Activated T-helper 1 cell treated with Interleukin-2 at 50 U/mL for 16 hours (primary cell): ENCODE results near the gene NAE1.
"Not testable (repeated sequence)": the region's sequence is repeated elsewhere in the genome, so short reads cannot be mapped to it uniquely, and the experiment has no call there.

Source experiments
- DNase-seq: peaks from one replicate; pipeline ENCODE4 v3.0.0-alpha.2; 2020; ENCODE audit warnings: low read depth

Gene NAE1

DNA sequence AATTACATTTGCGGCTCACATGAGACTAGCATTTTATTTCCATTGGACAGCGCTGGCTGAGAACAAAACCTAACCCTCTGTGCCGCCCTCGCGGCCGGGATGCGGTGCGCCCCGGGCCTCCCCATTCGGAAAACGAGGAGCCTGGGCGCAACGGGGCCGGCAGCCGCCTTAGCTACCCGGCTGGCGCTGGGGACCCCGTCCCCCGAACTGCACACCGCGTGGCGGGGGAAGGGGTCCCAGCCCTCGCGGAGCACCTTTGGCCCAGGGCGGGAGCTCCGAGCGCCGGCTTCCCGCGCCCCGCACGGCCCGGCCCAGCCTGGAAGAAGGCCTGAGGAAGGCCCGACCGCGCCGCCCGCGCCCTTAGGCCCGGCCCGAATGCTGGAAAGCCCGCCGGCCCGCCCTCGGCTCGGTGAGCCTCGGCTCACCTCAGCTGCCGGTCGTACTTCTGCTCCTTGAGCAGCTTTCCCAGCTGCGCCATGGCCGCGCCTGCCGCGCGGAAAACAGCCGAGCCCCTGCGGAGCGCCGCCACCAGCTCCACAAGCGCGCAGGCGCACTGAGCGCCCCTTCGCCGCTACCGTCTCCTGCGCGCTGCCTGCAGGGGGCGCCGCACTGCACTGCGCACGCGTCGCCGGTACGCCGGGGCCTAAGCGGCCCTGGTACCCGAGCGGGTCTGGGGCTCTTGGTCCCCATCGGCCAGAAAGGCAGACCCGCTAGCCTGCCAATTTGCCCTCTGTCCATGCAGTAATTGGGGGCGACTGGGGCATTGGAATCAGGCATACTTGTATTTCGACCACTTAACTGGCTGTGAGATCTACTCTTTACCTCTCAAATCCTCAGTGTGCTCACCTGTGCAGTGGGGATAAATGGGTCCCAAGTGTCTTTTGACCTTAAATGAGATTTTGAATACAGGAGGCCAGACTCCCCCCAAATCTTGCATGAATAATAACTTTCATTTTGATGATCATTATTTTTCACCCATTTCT is at the start of gene NAE1:
TSS of gene NAE1 (minus strand) at position 555 of the 983 bp plus-strand sequence. CDS start at position 478, 77 bp downstream.
- peak; percentile 86 for DNase-seq

DNA sequence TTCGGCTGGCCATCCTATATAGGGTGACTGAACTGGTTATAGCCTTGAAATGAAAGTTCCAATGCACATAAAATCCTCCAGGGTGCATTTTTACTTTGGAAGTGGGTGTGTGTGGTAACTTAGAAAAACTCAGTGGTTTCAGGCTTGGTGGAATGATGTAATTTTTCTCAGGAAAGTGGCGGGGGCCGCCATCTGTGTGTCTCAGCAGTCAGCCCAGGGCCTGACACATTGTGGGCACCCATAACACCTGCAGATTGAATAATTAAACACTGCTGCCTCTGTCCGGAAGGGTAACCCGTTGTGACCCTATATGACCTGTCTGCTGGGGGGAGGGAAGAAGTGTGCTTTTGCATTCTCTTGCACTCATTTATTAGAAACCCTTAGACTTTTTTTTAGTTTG is 47.3 kb upstream of the NAE1 start:
- no peak for DNase-seq

DNA sequence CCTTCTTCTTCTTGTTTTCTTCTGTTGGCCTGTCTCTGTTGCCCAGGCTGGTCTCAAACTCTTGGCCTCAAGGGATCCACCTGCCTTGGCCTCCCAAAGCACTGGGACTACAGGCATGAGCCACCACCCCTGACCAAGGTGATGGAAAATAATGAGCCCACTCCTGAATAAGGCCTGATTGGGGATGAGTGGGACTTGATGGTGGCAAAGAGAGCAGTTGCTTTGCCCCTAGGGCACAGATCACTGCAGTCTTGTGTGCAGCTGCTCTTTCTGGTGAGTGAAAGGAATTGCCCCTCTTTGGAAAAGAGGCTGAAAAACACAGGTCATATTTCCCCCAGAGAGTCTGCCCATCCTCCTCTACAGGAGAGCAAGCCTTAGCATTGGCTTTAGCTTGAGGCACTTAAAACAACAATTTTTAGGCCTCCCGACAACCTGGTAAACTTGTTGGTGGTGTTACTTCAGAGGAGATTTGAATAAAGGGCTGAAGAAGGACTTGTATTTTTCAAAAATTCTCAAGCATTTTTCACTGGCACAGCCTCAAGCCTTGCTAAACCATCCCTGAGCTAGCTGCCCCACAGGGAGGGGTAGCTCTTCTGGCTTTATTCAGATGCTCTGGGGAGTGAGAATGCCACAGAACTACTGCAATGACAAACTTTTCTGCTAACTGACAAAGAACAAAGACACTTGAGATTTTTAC is 43.5 kb upstream of the NAE1 start:
- no peak for DNase-seq

DNA sequence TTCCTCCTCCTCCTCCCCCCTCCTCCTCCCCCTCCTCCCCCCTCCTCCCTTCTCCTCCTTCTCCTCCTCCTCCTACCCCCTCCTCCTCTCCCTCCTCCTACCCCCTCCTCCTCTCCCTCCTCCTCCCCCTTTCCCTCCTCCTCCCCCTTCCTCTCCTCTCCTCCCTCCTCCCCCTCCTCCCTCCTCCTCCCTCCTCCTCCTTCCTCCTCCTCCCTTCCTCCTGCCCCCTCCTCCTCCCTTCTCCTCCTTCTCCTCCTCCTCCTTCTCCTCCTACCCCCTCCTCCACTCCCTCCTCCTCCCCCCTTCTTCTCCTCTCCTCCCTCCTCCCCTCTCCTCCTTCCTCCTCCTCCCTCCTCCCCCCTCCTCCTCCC is 42.9 kb upstream of the NAE1 start:
- DNase-seq, result no peak

DNA sequence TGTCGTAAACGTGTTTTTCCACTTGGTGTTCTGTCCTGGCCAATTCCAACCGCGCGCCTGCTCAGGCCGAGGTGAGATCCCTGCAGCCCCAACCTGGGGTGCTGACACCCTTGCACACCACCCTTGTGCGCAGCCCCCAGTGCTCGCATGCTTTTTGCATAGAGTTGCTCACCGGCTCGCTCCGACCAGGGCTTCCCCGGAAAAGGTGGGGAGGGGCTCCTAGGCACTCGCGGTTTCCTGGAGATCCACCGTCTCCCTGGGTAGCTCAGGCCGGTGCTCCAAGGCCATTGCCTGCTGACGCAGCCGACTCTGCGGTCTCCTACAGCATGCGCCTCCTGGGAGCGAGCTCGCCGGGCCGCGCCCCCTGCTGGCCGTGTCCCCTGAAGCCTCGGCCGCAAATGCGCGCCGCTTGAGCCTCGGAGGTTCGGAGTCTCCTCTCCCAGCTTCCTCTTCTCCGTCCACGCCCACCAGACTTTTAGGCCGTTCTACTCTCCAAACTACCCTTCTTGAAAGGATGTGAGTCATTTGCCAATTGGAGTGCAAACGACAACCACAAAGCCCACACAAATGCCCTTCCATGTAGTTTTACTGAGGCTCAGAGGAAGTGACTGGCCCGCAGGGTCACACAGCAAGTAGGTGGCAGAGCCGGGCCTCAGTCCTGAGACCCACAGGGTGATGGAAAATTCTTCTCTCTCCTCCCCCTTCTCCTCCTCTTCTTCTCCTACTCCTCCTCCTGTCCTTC is 42.3 kb upstream of the NAE1 start:
- DNase-seq, result peak; percentile 80

DNA sequence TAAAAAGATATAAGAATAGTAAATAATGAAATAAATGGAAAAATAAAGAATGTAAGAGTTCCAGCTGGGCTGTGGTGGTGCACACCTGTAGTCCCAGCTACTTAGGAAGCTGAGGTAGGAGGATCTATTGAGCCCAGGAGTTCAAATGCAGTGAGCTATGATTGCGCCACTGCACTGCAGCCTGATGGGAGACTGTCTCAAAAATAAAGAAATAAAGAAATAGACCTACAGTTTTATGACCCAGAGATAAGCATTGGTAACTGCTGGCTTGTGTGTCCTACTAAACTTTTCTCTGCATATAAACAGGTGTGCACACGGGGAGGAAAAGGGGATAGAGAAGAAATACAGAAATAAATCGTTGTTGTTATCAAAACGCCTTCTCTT is 41.8 kb upstream of the NAE1 start:
- no peak for DNase-seq

DNA sequence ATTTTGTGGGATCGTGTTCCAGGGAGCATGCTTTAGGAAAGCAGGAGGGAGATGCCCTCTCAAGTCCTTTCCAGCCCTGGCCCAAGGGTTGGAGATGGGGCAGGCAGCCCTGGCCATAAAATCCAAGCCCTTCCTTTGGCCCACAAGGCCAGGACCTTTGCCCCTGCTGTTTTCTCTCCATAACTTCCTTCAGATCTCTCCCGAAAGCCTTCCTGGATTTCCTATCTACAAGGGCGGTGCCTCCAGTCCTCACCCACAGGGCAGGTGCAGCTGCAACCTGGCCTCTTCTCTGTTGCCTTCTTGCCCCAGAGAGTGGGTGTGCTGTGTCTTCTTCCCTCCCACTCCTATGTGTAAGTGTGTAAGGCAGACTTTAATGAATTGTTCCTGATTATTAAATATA is 41.1 kb upstream of the NAE1 start:
- DNase-seq, result no peak

DNA sequence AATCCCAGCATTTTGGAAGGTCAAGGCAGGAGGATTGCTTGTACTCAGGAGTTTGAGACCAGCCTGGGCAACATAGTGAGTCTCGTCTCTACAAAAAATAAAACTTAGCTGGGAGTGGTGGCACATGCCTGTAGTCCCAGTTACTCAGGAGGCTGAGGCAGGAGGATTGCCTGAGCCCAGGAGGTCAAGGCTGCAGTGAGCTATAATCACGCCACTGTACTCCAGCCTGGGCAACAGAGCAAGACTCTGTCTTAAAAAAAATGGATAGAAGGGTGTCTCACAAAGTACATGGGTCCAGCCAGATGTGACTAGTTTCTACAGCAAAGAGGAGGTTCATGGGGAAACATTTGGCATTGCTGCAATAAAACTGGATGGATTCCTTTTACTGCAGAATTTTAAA is 40.6 kb upstream of the NAE1 start:
- not testable (repeated sequence) for DNase-seq

DNA sequence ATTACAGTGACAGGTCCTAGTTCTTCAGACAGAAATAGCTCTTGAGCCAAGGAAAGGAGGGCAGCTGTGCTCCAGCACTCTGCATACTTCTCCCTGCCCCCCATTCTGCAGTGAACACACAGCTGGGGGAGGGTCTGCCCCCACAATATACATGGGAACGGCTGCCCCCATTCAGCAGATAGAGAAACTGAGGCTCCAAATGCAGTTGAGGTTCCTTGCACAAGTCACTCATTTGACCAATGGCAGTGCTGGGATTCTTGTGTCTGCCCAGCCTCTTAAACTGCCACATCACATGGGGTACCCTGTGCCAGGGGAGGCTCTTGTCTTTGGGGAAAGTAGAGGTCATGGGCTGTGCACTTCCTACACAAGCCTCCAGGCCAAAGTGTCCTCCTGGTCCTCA is 38.6 kb upstream of the NAE1 start:
- DNase-seq, result no peak

DNA sequence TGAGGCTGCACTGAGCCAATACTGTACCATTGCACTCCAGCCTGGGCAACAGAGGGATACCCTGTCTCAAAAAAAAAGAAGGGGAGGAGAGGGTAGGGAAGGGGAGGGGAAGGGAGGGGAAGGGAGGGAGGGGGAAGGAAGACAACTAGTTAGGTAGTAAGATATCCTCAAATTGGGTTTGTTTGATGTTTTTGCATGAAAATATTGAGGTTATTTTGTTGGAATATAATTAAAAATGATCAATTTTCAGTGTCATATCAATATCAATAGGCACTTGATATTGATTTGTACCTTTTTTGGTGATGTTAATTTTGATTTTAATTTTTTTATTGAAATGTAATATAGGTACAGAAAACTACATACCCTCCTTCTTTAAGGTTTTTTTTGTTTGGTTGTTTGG is 32.9 kb upstream of the NAE1 start:
- DNase-seq, result no peak

DNA sequence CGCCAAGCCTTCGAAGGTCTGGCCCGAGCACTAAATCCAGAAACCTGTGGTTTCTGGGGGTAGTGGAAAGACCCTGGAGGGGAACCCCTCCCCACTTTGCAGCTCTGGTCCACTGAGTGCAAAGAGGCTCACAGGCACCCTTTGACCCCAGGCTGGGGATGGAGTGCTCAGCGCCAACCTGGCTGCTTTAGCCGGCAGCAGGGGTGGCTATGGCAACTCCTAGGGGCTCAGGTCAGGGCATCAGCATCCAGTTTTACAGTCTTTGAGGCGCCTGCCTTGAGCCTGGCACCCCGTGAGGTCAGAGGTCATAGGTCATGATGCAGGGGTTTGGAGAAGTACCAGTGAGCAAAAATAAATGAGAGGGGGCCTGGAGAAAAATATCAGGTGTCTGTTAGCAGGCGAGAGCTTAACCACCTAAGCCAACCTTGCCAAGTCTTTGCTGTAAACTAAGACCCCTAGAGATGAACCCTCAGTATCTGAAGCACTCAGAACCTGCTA is 31.3 kb upstream of the NAE1 start:
- no peak for DNase-seq

DNA sequence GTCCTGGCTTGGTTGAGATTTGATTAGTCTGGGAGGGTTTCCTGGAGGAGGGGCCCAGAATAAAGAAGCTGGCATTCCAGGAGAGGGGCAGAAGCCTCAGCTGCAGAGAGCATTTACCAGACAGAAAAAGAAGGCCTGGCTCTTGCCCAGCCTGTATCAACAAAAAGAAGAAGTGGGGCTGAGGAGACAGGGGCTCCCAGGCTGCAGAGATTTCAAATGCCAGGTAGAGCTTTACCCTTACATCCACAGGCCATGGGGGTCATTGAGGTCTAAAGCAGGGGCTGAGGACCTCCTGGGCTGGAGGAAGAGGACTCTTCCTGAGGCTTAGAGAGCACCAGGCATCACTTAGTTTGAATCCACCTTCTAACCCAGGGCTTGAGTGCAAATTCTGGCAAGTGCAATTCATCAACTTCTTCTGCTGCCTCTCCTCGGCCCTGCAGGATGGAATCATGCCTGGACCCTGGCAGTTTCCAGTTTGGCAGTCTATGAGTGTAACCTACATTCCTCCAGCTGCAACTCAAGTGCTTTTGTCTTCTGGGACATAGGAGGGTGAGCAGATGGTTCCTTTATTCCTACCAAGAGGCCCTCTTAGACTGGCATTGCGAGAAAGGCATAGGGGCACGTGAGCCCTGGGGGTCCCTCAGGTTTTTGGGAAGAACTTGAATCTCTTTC is 28.8 kb upstream of the NAE1 start:
- DNase-seq, result no peak

DNA sequence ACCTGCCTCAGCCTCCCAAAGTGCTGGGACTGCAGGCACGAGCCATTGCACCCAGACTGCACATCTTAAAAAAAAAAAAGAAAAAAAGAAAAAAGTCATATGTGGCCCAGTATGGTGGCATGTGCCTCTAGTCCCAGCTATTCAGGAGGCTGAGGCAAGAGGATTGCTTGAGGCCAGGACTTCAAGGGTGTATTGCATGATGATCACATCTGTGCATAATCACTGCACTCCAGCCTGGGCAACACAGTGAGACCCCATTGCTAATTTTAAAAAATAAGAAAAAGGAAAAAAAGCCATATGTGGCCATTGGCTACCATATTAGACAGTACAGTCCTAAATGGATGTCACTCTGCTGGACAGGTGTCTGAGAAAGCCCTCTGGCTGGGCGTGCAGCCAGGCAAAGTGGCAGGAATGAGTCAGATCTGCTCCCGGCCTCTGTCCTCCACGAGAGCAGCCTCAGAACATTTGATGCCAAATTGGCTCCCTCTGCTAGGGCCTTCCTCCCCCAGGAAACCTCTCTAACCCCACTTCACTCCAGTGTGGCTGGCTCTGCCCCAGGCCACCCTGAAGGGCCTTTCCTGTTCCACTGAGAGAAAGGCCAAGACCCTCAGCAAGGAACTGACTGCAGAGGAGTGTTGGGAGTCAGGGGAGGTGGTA is 28.1 kb upstream of the NAE1 start:
- no peak for DNase-seq

DNA sequence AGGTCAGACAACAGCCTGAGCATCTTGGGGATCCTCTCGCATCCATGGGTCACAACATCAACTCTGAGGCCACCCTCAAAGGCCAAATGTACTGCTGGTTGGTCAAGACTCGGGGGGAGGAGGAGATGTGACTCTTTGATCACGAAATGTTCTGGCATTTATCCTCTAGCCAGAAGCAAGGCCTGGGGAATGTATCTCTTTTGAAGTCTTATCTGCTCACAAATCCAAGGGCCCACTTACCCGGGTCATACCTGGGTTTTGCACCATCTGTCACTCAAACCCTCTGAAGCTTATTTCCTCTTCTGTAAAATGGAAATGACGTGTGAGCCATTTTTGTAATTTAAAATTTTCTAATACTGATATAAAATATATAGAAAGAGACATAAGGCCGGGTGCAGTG is 26.7 kb upstream of the NAE1 start:
- no peak for DNase-seq

DNA sequence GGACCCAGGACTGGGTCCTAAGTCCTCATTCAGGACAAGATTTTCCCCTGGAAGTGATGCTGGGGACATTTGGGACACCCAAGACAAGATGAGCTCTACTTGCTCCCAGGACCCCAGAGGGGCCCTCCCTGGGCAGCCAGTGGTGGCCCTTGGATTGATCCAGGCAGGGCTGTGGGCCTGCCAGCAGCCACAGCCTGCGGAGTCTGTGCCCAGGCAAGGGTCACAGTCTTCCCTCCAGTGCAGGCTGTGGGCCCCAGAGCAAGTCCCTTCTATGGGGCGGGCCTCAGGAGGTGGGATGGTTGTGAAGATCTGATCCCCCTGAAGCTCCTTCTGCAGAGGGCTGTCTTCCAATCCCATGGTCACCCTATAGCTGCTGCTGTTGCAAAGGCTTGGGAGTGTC is 26.0 kb upstream of the NAE1 start:
- no peak for DNase-seq

DNA sequence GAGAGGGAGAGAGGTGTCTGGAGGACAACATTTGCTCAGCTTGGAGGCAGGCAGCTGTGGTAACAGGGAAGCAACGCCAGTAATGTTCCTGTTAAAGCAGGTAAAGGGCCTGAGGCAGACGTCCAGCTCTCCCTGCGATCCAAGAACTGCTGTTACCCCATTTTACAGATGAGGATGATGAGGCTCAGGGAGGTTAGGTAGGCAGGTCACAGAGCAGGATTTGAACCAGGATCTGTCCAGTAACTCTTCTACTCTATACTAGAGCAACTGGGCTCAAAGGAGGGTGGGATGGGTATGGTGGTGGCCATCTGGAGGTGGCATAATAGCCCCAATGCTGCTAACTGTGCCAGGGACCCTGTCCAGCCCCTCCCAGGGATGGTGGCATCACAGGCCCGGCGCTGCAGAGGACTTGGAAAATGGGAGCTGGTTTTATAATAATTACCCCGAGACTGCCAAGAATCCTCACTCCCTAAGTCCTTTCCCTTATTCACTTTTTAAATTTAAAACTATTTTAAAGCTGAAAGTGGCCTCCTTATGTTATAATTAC is 25.5 kb upstream of the NAE1 start:
- no peak for DNase-seq

DNA sequence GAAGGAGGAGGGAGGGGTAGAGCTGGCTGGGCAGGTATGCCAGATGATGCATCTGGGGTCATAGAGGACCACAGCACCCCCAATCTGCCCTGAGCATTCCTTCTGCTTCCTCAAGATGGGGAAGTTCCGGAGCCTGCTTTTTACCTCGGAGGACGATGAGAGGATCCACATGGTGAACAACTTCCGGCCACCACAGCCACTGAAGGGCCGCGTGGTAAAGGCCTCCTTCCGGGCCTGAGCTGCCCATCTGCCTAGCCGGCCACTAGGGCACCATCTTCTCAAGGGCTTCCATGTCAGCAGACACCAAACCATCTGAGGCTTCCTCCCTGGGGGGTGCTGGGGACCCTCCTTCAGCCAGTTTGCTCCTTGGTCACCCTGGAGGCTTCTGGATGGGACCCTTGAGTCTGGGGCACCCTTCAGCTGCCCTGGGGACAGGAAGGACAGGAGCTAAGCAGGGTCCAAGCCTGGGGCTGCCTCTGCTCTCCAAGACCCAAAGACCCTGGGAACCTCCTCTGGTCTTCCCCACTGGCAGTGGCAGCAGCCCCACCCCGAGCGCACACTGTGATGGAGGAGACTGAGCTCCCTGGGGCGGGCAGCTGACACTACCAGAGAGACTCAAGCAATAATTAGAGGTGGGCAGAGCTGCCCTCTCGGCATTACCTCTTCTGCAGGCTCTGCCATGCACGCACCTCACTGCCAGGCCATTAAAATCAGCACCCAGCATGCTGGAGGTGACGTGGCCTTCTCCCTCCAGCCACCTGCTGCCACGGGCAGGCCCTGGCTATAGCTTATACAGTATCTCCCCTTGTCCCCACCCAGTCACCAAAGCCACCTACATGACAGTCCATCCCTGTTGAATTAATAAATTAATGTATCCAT is 22.7 kb upstream of the NAE1 start:
- DNase-seq, result no peak

DNA sequence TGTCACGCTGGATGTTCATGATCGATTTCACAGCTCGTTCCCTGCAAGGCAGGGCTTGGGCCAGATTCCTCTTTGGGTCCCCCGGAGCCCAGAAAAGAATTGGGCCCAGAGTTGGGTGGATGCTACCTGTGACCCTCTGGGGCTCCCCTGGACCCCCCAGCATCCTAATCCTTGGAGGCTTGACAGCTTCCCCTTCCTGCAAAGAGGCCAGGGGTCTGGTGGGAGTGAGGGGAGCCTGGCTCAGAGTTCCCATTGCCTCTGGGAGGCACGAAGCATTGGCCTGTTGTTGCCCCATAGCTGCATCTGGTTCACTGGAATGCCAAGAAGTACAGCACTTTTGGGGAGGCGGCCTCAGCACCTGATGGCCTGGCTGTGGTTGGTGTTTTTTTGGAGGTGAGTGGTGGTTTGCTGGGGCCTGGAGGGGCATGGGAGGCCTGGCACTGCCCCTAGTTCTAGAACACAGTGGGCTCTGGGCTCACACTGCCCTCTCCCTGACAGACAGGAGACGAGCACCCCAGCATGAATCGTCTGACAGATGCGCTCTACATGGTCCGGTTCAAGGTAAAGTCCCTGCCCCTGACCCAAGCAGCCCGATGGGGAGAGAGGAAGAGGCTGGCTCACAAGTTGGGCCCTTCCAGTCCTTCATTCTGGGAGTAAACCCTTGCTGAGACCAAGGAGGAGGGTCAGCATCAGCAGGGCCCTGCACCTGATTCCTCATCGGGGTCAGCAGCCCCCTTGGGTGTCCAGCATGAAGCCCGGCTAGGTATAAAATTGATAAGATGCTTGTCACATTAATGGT is 20.6 kb upstream of the NAE1 start:
- no peak for DNase-seq

DNA sequence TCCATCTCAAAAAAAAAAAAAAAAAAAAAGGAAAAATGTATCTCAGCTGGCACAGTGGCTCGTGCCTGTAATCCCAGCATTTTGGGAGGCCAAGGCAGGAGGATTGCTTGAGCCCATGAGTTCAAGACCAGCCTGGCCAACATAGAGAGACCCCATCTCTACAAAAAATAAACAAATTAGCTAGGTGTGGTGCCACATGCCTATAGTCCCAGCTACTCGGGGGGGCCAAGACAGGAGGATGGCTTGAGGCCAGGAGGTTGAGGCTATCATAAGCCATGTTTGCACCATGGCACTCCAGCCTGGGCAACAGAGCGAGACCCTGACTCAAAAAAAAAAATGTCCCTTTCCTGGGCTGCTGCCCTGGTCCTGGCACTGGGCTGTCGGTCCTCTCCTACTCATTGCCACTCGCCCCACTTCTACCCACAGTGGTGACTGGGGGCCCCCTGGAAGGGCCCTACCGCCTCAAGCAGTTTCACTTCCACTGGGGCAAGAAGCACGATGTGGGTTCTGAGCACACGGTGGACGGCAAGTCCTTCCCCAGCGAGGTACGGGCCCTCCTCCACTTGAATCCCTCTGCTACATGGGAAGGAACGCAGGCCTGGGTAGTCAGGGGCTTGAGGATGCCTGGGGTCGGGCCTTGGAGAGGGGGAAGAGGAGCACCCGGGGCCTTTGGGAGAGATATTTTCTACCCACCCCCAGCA is 19.5 kb upstream of the NAE1 start:
- no peak for DNase-seq
